HG03354 (cell line): ENCODE data around the gene ADORA2A.

Experiments
- ATAC-seq: cut with Tn5 transposase; IDR thresholded peaks from one replicate; pipeline ENCODE4 v1.9.1; 2021; ENCODE audit warnings: mild to moderate bottlenecking; ENCODE audit not compliant: unreplicated experiment, poor library complexity, severe bottlenecking

The ADORA2A gene

DNA sequence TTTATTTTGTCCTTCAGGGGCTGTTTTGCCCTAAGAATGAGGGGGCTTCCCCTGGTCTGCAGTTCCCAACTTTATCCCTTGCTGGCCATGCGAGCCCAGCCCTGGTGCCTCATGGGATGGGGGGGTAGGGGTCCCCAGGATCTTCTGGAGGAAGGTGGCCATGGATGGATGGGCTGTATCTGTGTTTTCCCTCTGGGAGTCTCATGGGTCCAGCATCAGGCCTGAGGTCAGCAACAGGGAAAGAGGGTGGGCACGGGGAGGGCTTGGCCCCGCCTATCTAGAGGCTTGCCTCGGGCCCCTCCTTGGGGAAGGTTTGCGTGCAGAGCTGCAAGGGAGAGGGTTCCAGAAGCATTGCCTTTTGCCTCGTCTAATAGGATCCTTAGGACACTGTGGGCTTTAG lies 10.8 kb upstream of the ADORA2A start:
- ATAC-seq = no peak

DNA sequence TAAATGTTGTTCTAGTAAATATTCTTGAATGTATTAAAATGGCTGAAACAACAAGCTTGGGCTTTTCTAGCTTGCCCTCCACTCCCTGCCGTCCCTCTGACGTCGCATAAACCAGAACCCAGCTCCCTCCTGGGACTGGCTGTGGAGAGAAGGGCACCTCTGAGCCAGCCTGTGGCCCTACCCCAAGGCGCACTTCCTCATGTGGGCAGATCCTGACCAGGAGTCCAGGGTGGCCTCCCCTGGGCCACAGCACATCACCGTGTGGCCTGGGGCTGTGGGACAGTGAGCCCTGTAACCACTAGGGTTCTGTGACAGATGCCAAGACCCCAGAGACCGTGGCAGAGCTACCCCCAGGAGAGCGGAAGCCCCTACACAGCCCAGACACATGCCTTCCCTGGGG lies 10.2 kb upstream of the ADORA2A start:
- no peak for ATAC-seq

DNA sequence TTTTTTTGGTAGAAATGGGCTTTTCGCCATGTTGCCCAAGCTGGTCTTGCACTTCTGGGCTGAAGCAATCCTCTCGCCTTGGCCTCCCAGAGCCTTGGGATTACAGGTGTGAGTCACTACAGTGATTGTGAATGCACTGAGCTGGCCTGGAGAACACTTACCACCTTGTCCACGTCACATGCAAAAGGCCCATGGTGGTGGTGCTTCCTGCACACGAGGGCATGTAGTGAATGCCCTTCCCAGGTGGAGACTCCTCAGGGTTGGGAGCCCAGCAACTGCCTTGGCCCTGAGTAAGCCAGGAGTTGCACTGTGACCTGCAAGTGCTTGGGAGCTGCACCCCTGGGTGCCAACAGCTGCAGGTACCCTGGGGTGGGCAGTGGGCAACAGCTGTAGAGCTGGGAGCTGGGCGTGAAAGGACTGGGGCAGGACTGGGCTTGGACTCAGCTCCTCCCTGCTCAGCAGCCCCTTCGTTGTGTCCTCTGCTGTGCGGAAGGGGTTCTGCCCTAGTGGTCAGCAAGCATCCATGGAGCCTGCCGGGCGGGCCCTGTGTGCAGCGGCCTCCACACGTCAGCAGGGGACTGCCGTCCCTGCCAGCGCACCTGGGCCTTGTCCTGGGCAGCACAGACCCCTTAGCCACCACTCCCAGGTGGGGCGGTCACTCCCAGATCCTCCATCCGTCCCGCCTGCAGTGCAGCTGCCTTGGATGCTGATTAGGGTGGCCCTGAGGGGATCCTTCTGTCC lies 9.3 kb upstream of the ADORA2A start:
- no peak for ATAC-seq

GRCh38 chr22:24418786-24419474 lies 8.5 kb upstream of the ADORA2A start:
- no peak for ATAC-seq

- no peak for ATAC-seq
Observed at GRCh38 chr22:24419475-24419850, 7.9 kb upstream of the ADORA2A start.

- no peak for ATAC-seq
Observed at GRCh38 chr22:24420072-24420976, 7.1 kb upstream of the ADORA2A start.

DNA sequence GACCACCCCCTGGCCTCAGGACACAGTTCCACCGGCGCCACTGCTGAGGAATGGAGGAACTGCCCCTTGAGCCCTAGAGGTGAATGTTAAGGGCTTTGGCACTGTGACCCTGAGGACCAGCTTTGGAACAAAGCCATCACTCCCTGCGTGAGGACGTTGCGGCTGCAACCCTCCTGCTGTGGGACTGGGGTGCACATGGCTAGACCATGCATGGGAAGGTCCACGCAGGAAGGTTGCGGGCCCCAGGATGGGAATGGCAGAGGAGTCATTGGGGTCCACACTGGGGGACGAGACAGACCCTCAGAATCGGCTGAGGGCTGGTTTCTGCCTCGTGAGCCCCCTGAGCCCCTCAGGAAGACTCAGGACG lies 6.4 kb upstream of the ADORA2A start:
- ATAC-seq = no peak

GRCh38 chr22:24421428-24421931 lies 5.9 kb upstream of the ADORA2A start:
- ATAC-seq = no peak

GRCh38 chr22:24422102-24422665 lies 5.2 kb upstream of the ADORA2A start:
- ATAC-seq = no peak

GRCh38 chr22:24423519-24424000 lies 3.8 kb upstream of the ADORA2A start:
- no peak for ATAC-seq

DNA sequence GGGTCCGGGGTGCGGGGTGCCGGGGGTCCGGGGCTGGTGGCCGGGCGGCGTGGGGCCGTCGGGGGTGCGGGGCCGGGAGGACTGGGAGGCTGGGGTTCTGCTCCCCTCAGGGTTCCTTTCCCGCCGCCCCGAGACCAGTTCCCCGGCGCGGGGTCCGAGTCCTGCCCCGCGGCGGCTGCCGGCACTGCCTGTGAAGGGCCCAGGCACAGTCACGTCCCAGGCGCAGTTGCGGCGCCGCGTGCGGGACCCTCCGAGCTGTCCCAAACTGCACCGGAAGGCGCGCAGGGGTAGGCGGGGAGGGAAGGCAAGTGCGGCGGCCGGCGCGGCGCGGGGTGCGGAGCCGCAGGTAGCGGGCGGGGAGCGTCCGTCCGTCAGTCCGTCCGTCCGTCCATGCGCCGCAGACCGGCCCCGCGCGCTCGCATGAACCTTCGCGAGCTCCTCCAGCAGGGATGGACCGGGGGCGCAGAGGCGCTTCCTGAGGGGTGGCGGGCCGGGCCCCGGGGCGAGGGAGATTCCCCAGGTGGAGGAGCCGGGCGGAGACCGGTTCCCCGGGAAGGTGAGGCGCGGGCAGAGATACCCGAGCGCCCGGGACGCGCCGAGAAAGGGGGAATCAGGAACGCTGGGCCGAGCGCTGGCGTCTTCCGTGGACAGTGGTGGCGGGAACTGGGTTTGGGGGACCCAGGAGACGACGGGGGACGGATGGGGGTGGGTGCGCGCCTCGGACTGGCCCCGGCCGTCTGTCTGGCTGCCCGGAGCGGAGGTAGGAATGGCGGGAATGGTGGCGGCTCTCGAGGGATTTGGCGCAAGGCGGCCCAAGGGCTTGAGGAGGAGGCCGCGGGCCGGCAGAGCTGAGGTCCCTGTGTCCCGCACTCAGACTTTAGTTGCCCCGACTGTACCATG lies 3.1 kb upstream of the ADORA2A start:
- ATAC-seq = no peak

DNA sequence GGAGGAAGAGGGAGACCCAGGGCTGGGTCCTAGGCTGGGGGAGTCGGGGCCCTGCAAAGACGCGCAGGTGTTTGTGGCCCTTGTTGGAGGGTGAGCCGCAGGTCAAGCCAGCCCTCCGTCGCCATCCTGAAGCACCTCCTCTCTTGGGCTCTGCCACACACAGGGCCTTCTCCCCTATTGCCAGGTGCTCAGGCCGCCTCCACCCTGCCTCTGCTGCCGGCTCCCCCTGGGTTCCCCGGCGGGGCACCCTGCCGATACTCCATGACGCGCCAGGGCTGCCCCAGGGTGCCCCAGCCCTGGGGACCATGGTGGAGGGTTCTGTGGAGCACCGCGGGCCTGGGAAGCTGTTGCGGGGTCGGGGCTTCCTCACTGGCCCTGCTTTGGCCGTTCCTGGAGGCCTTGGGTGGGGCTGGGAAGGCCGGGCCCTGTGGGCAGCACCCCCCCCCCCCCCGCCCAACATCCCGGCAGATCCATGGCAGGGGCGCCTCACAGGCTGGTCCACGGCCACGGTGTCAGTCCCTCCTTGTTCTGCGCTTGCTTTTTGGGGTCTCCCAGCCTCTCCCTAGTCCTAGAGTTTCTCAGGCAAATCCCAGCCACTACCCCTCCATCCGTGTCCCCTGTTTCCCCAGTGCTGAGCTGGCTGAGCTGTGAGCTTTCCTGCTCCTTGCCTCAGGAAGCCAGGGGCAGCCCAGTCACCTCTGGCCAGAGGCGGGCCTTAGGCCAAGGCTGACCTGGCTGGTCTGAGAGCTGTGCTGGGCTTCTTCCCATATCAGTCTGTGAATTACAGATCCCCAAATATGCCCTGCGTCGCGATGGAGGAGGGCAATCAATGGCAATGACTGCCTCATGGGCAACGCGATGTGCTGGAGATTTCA lies 2.3 kb upstream of the ADORA2A start:
- ATAC-seq = no peak

DNA sequence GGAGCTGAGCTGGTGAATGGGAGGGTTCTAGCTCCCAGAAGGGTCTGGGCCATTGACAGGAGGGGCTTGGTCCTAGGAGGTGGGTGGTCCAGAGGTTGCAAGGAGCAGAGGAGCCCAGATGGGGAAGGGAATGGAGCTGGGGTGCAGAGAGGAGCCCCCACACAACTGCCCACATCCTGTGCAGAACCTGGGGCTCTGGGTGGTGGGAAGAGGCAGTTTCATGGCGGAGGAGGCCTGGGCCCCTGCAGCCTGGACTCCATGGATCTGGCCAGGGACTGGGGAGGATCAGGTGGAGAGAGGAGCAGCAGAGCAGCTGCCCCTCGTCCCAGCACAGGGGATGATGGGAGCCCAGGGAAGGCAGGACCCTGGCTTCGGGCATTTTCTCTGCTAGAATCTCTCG lies 963 bp upstream of the ADORA2A start:
- ATAC-seq = no peak

DNA sequence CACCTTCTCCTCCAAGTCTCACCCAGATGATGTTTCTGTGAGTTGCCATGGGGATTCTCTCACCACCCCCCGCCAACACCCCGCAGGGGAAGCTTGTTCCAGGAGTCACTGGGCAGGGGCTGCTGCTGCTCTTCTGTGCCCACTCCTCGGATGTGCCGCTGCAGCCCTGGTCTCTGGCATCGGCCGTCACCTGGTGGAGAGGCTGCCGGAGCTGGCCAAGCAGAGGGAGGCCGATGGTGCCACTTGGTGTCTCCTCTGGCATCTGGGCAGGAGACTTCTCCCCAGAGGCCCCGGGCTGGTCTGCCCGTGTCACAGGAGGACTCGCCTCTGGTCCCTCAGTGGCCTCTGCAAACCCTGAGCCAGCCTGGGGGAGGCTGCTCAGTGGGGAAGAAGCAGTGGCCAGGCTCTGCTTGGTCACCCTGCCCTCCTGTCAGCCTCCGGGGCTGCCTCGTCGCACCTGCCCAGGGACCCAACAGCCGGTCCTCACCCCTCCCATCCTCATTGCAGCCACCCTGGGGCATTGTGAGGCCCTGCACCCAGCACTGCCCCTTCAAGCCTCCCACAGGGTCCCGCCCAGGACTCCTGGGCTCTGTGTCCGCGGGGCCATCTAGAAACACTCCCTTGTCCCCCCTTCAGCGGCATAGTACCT lies 424 bp upstream of the ADORA2A start:
- no peak for ATAC-seq

DNA sequence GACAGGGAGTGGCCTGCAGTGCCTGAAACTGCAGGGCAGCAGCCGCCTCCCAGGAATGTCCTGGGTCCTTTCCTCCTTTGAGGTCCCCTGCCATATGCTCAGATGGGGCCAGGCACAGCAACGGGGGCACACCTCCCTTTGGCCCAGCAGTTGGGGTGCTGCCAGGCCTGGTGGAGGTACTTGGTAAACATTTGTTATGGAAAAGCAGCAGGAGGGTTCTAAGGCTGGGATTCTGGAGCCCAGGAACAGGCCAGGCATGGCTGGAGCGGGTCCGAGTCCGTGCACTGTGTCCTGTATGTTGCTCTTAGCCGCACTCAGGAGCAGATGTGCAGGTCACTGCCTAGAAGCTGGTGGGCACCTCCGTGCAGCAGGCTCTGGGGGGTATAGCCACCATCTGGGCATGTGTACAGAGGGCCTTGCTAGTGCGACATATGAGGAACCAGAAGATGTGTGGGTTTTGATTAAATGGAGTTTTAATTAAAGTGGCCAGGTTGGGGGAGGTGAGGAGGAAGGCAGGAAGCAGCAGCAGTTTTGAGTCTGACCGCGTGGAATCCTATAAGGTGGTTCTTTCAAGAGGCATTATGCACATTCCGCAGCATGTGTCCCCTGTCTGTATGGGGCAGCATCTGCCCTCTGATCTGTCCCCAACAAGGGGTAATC lies 1.5 kb downstream of the ADORA2A start:
- no peak for ATAC-seq

GRCh38 chr22:24429411-24430365 lies 2.3 kb downstream of the ADORA2A start:
- no peak for ATAC-seq
